ENCODE measurements around the gene SMIM8.

SMIM8 gene

DNA sequence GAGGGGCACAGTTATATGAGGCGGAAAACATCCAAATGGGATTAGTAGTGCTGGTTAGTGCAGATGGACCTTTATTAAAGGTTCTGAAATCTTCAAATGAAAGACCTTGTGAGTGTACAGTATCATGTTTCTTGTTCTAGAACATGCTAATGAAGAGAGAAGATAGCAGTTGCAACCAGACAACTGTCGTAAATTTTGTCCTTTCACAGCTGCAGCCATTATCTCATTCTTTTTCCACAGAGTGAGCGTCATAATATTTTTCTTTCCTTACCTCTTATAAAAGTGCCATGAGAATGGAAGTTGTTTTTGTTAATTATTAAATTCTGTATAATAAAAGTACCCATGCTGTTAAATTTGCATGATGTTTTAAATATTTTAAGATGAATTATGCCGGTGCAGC, 17.8 kb downstream of the SMIM8 start:
- Histone ChIP-seq H3K4me1 (ENCODE audit: control insufficient read depth, insufficient read depth, low read length) (peaks cover 6% of the 10 kb centered on the region), H3K9me3 (ENCODE audit: control insufficient read depth, insufficient read depth, low read length) (no peaks in the 10 kb centered on the region), H3K27me3 (ENCODE audit: control insufficient read depth, insufficient read depth, low read length) (no peaks in the 10 kb centered on the region), H3K4me3 (ENCODE audit: low read depth, low read length) (no peak overlapping the region), H3K9ac (ENCODE audit: low read depth, low read length) (no peak overlapping the region), H3K36me3 (ENCODE audit: control insufficient read depth, insufficient read depth, low read length) (no peaks in the 10 kb centered on the region)

DNA sequence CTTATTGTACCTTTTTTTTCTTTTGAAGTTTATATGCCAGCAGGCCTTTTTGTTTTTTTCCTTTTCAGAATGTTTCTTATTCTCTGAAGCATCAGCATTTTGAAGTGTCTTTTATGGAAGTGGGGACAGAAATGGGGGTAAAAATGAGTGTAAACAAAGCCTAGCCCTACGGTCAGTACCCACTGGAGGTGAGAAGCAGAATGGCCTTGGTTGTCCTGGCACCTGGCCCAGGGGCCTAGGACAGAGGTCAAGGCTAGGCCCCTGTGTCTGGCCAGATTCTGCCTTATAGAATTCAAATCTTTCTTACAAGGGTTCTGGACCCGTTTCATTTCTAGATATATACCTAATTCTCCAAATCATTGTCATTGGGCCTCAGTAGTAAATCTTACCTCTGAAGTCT, 18.8 kb downstream of the SMIM8 start:
- H3K27me3 ChIP-seq (ENCODE audit: control insufficient read depth, insufficient read depth, low read length) = no peaks in the 10 kb centered on the region
- no peaks in the 10 kb centered on the region for H3K36me3 ChIP-seq (ENCODE audit: control insufficient read depth, insufficient read depth, low read length)
- peaks cover 3% of the 10 kb centered on the region for H3K4me1 ChIP-seq (ENCODE audit: control insufficient read depth, insufficient read depth, low read length)
- no peak overlapping the region for H3K9ac ChIP-seq (ENCODE audit: low read depth, low read length)
- H3K9me3 ChIP-seq (ENCODE audit: control insufficient read depth, insufficient read depth, low read length) = no peaks in the 10 kb centered on the region
- H3K4me3 ChIP-seq (ENCODE audit: low read depth, low read length) = no peak overlapping the region

DNA sequence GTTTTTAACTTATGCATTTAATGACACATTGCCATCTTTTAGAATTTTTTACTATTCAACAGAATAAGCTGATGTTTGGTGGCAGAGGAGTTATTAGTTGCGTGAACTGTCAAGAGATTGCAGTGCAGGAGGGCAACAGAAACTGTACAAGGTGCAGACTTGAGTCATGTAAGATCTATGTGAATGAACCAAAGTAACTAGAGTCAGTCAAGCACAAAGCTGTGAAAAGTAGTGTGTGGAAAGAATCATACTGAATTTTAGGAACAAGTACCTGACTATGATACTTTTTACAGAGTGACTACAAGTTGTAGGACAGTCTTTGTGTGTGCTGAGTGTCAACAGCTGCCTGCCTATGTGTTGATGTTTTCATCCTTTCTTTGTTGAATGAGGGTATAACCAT, 19.5 kb downstream of the SMIM8 start:
- Histone ChIP-seq H3K9me3 (ENCODE audit: control insufficient read depth, insufficient read depth, low read length) (no peaks in the 10 kb centered on the region), H3K27me3 (ENCODE audit: control insufficient read depth, insufficient read depth, low read length) (no peaks in the 10 kb centered on the region), H3K4me1 (ENCODE audit: control insufficient read depth, insufficient read depth, low read length) (no peaks in the 10 kb centered on the region), H3K9ac (ENCODE audit: low read depth, low read length) (no peak overlapping the region), H3K4me3 (ENCODE audit: low read depth, low read length) (no peak overlapping the region), H3K36me3 (ENCODE audit: control insufficient read depth, insufficient read depth, low read length) (no peaks in the 10 kb centered on the region)

DNA sequence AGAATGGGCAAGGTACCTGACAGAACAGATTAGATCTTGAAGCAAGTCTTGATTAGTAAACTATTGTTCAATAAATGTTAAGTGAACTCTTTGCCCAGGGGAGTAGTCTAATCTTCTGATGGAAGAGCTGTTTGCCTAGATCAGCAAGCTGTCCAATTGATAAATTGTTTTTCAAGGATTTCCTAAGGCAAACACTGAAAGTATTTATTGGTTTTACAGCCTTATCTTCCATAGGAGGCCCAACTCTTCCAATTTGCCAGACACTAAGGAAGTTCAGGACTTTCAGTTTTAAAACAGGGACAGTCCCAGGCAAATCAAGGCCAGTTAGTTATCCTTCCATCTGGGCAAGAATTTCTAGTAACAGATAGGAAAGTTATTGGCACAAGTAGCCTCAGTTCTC, 20.4 kb downstream of the SMIM8 start:
- Histone ChIP-seq H3K4me3 (ENCODE audit: low read depth, low read length) (no peak overlapping the region), H3K36me3 (ENCODE audit: control insufficient read depth, insufficient read depth, low read length) (no peaks in the 10 kb centered on the region), H3K9me3 (ENCODE audit: control insufficient read depth, insufficient read depth, low read length) (no peaks in the 10 kb centered on the region), H3K4me1 (ENCODE audit: control insufficient read depth, insufficient read depth, low read length) (no peaks in the 10 kb centered on the region), H3K9ac (ENCODE audit: low read depth, low read length) (no peak overlapping the region), H3K27me3 (ENCODE audit: control insufficient read depth, insufficient read depth, low read length) (no peaks in the 10 kb centered on the region)

DNA sequence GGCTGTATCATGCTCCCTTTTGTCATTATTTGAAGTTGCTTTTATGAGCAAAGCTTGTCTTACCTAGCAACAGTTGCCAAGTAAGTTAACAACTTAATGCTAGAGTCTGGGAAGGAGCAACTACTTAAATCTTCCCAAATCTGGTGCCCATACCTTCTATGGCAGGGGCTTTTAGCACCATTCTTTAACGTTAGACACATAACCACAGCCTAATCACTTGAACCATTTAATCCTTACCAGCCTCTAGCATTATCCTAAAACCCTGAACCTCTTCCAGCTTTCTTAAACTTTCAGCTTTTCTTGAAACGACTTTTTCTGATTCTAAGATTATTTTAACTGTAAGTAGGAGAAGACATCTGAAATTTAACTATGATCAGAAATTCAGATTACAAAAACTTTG, 22.3 kb downstream of the SMIM8 start, which contains the start of gene C6orf163:
Gene C6orf163, plus strand, starts transcription at position 83 of the 400 bp plus-strand sequence. Its CDS starts 287 bp downstream, at position 370.
- H3K9me3 ChIP-seq (ENCODE audit: control insufficient read depth, insufficient read depth, low read length) = no peaks in the 10 kb centered on the region
- no peak within 1 kb of the TSS for H3K9ac ChIP-seq (ENCODE audit: low read depth, low read length)
- H3K36me3 ChIP-seq (ENCODE audit: control insufficient read depth, insufficient read depth, low read length) = no peaks in the 10 kb centered on the region
- H3K4me1 ChIP-seq (ENCODE audit: control insufficient read depth, insufficient read depth, low read length) = no peaks in the 10 kb centered on the region
- H3K27me3 ChIP-seq (ENCODE audit: control insufficient read depth, insufficient read depth, low read length) = no peaks in the 10 kb centered on the region
- no peak within 1 kb of the TSS for H3K4me3 ChIP-seq (ENCODE audit: low read depth, low read length)

DNA sequence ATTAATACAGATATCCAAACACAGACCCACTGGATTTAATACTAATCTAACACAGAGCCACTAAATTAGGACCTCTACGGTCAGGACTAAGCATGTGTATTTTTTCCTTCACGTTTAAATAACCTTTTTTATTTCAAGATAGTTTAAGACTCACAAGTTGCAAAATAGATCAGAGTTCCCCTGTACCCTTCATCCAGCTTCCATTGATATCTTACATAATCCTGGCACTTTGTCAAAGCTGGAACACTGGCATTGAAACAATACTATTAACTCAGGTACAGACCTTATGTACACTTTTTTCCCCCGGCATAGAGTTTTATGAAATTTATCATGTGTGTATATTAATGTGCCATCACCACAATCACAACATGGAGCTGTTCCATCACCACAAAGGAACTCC, 24.3 kb downstream of the SMIM8 start:
- Histone ChIP-seq H3K4me1 (ENCODE audit: control insufficient read depth, insufficient read depth, low read length) (no peaks in the 10 kb centered on the region), H3K9me3 (ENCODE audit: control insufficient read depth, insufficient read depth, low read length) (no peaks in the 10 kb centered on the region)

DNA sequence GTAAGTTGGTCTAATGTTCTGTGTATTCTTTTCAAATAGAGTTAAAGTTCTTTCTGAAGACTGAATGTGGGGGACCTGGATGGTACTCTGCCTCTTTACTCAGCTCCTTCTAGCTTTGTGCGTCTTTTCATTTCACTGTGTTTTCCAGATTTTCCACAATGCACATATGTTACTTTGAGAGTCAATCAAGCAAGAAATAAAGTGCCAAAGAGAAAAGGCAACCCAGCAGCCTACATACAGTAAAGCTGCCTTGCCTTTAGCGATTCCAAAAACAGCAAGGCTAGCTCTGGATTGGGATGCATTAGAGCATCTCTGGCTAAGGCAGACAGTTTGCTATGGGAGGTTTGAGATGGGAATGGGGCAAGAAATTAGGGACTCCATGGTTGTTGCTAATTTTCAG, 27.5 kb downstream of the SMIM8 start:
- Histone ChIP-seq H3K36me3 (ENCODE audit: control insufficient read depth, insufficient read depth, low read length) (no peaks in the 10 kb centered on the region), H3K4me3 (ENCODE audit: low read depth, low read length) (no peak overlapping the region), H3K27me3 (ENCODE audit: control insufficient read depth, insufficient read depth, low read length) (no peaks in the 10 kb centered on the region), H3K9ac (ENCODE audit: low read depth, low read length) (no peak overlapping the region), H3K9me3 (ENCODE audit: control insufficient read depth, insufficient read depth, low read length) (no peaks in the 10 kb centered on the region), H3K4me1 (ENCODE audit: control insufficient read depth, insufficient read depth, low read length) (no peaks in the 10 kb centered on the region)

More for the DNA sequence above, 24.3 kb downstream of the SMIM8 start:
- H3K9ac ChIP-seq (ENCODE audit: low read depth, low read length) = no peak overlapping the region
- H3K4me3 ChIP-seq (ENCODE audit: low read depth, low read length) = no peak overlapping the region
- H3K27me3 ChIP-seq (ENCODE audit: control insufficient read depth, insufficient read depth, low read length) = no peaks in the 10 kb centered on the region
- H3K36me3 ChIP-seq (ENCODE audit: control insufficient read depth, insufficient read depth, low read length) = no peaks in the 10 kb centered on the region

DNA sequence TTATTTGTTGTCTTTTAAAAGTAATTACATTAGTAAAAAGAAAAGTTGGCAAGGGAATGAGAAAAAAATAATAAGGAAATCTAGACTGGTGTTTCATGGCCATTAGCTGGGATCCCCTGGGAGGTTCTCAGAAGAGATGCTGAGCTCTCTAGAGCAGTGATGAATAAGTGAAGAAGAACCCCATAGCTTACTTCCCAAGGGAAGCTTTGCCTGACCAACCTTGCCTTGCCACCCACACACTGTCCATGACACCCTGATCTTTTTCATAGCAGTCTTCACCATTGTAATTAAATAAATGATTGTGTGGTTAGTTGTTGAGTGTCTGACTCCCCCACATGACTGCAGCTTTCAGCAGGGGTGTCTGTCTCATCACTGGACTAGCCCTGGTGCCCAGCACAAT, 28.1 kb downstream of the SMIM8 start:
- no peak overlapping the region for H3K9ac ChIP-seq (ENCODE audit: low read depth, low read length)
- H3K9me3 ChIP-seq (ENCODE audit: control insufficient read depth, insufficient read depth, low read length) = no peaks in the 10 kb centered on the region
- no peaks in the 10 kb centered on the region for H3K27me3 ChIP-seq (ENCODE audit: control insufficient read depth, insufficient read depth, low read length)
- no peak overlapping the region for H3K4me3 ChIP-seq (ENCODE audit: low read depth, low read length)
- H3K4me1 ChIP-seq (ENCODE audit: control insufficient read depth, insufficient read depth, low read length) = no peaks in the 10 kb centered on the region
- no peaks in the 10 kb centered on the region for H3K36me3 ChIP-seq (ENCODE audit: control insufficient read depth, insufficient read depth, low read length)

DNA sequence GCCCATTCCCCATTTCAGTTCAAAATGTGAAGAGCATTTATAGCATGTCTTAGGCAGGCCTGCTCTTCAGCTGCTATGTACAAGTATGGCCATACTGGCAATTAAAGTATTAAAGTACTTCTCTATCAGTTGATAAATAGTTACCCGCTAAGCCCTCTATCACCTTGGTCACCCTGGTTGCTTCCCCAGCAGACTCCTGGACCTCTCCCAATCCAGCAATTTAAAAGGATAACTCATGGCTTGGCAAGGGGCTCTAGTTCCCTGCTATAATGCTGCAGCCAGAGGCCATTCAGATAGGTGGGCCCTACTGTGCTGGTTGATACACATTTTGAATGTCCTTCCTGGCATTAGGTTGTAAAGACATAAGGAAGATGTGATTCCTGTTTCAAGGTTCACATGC, 29.2 kb downstream of the SMIM8 start:
- no peaks in the 10 kb centered on the region for H3K9me3 ChIP-seq (ENCODE audit: control insufficient read depth, insufficient read depth, low read length)
- H3K9ac ChIP-seq (ENCODE audit: low read depth, low read length) = no peak overlapping the region
- no peaks in the 10 kb centered on the region for H3K27me3 ChIP-seq (ENCODE audit: control insufficient read depth, insufficient read depth, low read length)

DNA sequence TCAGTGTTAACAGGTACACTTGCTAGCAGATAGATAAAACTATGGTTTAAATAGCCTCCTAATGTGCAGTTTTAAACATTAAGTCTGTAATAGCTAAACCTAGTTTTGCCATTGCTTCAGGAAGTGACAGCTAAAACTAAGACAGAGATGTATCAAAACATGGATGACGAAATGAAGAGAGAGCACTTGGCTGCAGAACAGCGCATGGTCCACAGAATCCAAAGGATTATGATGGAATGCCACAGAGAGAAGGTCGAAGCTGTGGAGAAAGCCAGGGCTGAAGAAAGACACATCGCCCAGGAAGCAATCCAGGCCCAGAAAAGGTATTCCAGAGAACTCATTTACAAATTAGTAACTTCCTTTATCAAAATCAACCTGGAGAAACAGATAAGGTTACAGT, 33.8 kb downstream of the SMIM8 start:
- H3K36me3 ChIP-seq (ENCODE audit: control insufficient read depth, insufficient read depth, low read length) = peaks cover 3% of the 10 kb centered on the region
- H3K27me3 ChIP-seq (ENCODE audit: control insufficient read depth, insufficient read depth, low read length) = no peaks in the 10 kb centered on the region
- H3K9ac ChIP-seq (ENCODE audit: low read depth, low read length) = no peak overlapping the region
- H3K9me3 ChIP-seq (ENCODE audit: control insufficient read depth, insufficient read depth, low read length) = no peaks in the 10 kb centered on the region
- no peak overlapping the region for H3K4me3 ChIP-seq (ENCODE audit: low read depth, low read length)
- no peaks in the 10 kb centered on the region for H3K4me1 ChIP-seq (ENCODE audit: control insufficient read depth, insufficient read depth, low read length)

More for the DNA sequence above, 29.2 kb downstream of the SMIM8 start:
- H3K4me3 ChIP-seq (ENCODE audit: low read depth, low read length) = no peak overlapping the region
- no peaks in the 10 kb centered on the region for H3K36me3 ChIP-seq (ENCODE audit: control insufficient read depth, insufficient read depth, low read length)
- no peaks in the 10 kb centered on the region for H3K4me1 ChIP-seq (ENCODE audit: control insufficient read depth, insufficient read depth, low read length)

DNA sequence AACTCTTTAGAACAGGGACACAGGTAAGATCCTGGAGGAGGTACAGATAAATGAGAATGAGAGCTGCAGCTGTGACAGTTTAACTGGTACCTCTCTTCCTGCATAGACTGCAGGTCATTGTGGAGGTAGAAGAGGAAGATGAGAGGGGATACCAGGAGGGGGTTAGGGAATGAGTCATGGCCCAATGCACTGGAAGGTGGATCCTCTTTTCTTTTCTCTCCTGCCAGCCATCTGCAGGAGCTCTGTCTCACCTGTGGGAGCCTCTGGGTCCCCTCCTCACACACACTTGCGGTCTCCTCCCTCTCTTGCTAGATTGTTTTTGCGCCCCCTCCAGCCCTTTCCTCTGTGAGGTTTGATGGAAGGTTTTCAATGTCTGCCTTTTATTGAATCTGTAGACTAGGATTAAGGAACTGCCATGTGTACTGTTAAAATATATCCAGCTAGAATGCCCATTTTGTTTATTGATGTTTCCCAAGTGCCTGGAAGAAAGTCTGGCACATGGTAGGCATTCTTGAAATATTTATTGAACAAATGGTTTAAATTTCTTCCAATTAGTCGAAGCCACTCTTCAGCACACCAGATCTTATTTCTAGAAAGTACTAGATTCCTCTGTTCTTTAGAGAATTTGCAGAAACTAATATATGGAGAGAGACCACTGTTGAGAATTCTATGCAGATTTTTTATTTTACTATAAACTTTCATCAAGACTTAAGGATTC, 35.2 kb downstream of the SMIM8 start:
- Histone ChIP-seq H3K4me1 (ENCODE audit: control insufficient read depth, insufficient read depth, low read length) (no peaks in the 10 kb centered on the region), H3K4me3 (ENCODE audit: low read depth, low read length) (no peak overlapping the region), H3K27me3 (ENCODE audit: control insufficient read depth, insufficient read depth, low read length) (no peaks in the 10 kb centered on the region), H3K36me3 (ENCODE audit: control insufficient read depth, insufficient read depth, low read length) (peaks cover 3% of the 10 kb centered on the region), H3K9me3 (ENCODE audit: control insufficient read depth, insufficient read depth, low read length) (no peaks in the 10 kb centered on the region), H3K9ac (ENCODE audit: low read depth, low read length) (no peak overlapping the region)

DNA sequence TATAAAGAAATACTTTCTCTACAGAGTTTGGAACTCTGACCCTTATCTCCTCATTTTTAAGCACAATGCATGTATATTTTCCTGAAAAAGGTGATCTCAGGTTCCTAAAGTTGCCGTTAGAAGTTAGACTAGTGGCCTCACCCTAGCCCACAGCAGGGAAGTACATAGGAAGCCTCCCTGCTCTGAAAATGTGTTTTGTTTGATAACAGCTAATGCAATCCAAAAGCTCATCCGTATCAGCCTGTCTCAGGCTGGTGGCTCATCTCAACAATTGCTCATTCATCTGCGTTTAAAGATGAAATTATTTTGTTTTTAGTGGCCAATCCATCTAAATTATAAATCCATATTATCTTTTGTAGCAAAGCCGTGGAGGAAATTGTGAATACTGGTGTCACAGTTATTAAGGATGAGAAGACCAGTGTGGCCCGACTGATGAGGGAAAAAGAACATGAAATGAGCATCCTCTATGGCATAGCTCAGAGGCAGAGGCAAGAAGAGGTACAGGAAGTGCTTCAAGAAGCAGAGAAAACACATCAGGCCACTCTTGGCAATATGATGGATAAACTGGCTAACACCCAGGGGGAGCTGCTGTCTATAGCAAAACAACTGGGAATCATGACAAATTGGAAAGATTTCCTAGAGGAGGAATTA, 42.3 kb downstream of the SMIM8 start:
- no peaks in the 10 kb centered on the region for H3K27me3 ChIP-seq (ENCODE audit: control insufficient read depth, insufficient read depth, low read length)
- H3K9ac ChIP-seq (ENCODE audit: low read depth, low read length) = no peak overlapping the region
- H3K36me3 ChIP-seq (ENCODE audit: control insufficient read depth, insufficient read depth, low read length) = peaks cover 2% of the 10 kb centered on the region
- H3K9me3 ChIP-seq (ENCODE audit: control insufficient read depth, insufficient read depth, low read length) = no peaks in the 10 kb centered on the region
- no peak overlapping the region for H3K4me3 ChIP-seq (ENCODE audit: low read depth, low read length)
- no peaks in the 10 kb centered on the region for H3K4me1 ChIP-seq (ENCODE audit: control insufficient read depth, insufficient read depth, low read length)
